ENCODE data around the gene IGF2BP2.
A peak's percentile ranks its signal among the peaks of the same experiment; 100 is the strongest.

Gene IGF2BP2

GRCh38 chr3:185764980-185765370 lies 59.9 kb downstream of the IGF2BP2 start:
- DNase-seq (ENCODE audit: low read depth in 2 of 2), result no peak

- no peak for DNase-seq (ENCODE audit: low read depth in 2 of 2)
Measured at GRCh38 chr3:185764163-185764979, 60.5 kb downstream of the IGF2BP2 start.

- DNase-seq (ENCODE audit: low read depth in 2 of 2), result no peak
Measured at GRCh38 chr3:185763347-185764005, 61.4 kb downstream of the IGF2BP2 start.

- no peak for DNase-seq (ENCODE audit: low read depth in 2 of 2)
Measured at GRCh38 chr3:185760550-185760949, 64.3 kb downstream of the IGF2BP2 start.

GRCh38 chr3:185760088-185760487 lies 64.8 kb downstream of the IGF2BP2 start:
- DNase-seq (ENCODE audit: low read depth in 2 of 2), result no peak

GRCh38 chr3:185759512-185759911 lies 65.3 kb downstream of the IGF2BP2 start:
- DNase-seq (ENCODE audit: low read depth in 2 of 2), result no peak

- no peak for DNase-seq (ENCODE audit: low read depth in 2 of 2)
Measured at GRCh38 chr3:185758912-185759311, 65.9 kb downstream of the IGF2BP2 start.

GRCh38 chr3:185757176-185757575 lies 67.7 kb downstream of the IGF2BP2 start:
- no peak for DNase-seq (ENCODE audit: low read depth in 2 of 2)

GRCh38 chr3:185756477-185756876 lies 68.4 kb downstream of the IGF2BP2 start:
- no peak for DNase-seq (ENCODE audit: low read depth in 2 of 2)

GRCh38 chr3:185754920-185755319 lies 69.9 kb downstream of the IGF2BP2 start:
- no peak for DNase-seq (ENCODE audit: low read depth in 2 of 2)

- no peak for DNase-seq (ENCODE audit: low read depth in 2 of 2)
Measured at GRCh38 chr3:185753354-185753753, 71.5 kb downstream of the IGF2BP2 start.

GRCh38 chr3:185750702-185751101 lies 74.1 kb downstream of the IGF2BP2 start:
- DNase-seq (ENCODE audit: low read depth in 2 of 2), result no peak

- no peak for DNase-seq (ENCODE audit: low read depth in 2 of 2)
Measured at GRCh38 chr3:185750015-185750414, 74.8 kb downstream of the IGF2BP2 start.

- DNase-seq (ENCODE audit: low read depth in 2 of 2), result no peak
Measured at GRCh38 chr3:185746470-185746869, 78.4 kb downstream of the IGF2BP2 start.

- peak; percentile 42 to 47 for DNase-seq (ENCODE audit: low read depth in 2 of 2)
Measured at GRCh38 chr3:185744997-185745843, 79.6 kb downstream of the IGF2BP2 start.

GRCh38 chr3:185741586-185741985 lies 83.3 kb downstream of the IGF2BP2 start:
- DNase-seq (ENCODE audit: low read depth in 2 of 2), result no peak

- no peak for DNase-seq (ENCODE audit: low read depth in 2 of 2)
Measured at GRCh38 chr3:185740133-185740532, 84.7 kb downstream of the IGF2BP2 start.

- no peak for DNase-seq (ENCODE audit: low read depth in 2 of 2)
Measured at GRCh38 chr3:185739264-185739701, 85.6 kb downstream of the IGF2BP2 start.

GRCh38 chr3:185737740-185738680 lies 86.8 kb downstream of the IGF2BP2 start:
- no peak for DNase-seq (ENCODE audit: low read depth in 2 of 2)

- peak; percentile 69 to 75 for DNase-seq (ENCODE audit: low read depth in 2 of 2)
Measured at GRCh38 chr3:185737020-185737419, 87.8 kb downstream of the IGF2BP2 start.

GRCh38 chr3:185734725-185735096 lies 90.1 kb downstream of the IGF2BP2 start:
- no peak for DNase-seq (ENCODE audit: low read depth in 2 of 2)

Measured in fibroblast of skin of left quadriceps (primary cell).